Fibroblast of pulmonary artery (primary cell): ENCODE measurements around the gene BBS7.

ENCODE experiments used
- DNase-seq: peaks from one replicate; pipeline ENCODE4 v3.0.0-alpha.2; 2010; ENCODE audit warnings: low read depth
- H3K4me3 ChIP-seq: replicated peaks from 2 replicates; pipeline ENCODE4 v1.5.1; 2011; ENCODE audit warnings: low read depth, mild to moderate bottlenecking, control low read depth, low read length, moderate library complexity
- TF ChIP-seq, protein P1 (sequence below): IDR thresholded peaks from 2 replicates; pipeline ENCODE4 v1.5.1; 2011; ENCODE audit warnings: mild to moderate bottlenecking, control low read depth, low read length, inconsistent platforms; ENCODE audit errors: missing control alignments

Gene BBS7

GRCh38 chr4:121789455-121789854 is 80.8 kb downstream of the BBS7 start:
- no peak for DNase-seq
- no peak overlapping the region for H3K4me3 ChIP-seq

DNA sequence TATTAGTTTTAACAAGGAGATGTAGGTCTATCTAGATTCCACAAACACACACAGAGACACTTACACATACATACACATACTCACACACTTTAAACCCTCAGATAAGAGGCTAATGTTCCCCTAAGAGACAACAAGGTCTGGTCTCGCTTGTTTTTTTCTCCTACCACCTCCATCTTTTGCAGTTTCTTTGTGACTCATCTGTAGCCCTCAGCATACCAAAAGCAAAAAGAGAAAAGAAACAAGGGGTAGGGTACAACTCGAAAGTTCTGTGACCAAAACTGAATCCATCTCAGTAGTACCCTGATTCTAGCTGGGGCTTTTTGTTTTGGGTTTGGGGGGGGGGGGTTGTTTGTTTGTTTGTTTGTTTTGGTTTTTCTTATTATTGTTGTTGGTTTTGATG is 81.4 kb downstream of the BBS7 start:
- no peak for DNase-seq
- H3K4me3 ChIP-seq, result no peak overlapping the region
- TF ChIP-seq, protein P1, sequence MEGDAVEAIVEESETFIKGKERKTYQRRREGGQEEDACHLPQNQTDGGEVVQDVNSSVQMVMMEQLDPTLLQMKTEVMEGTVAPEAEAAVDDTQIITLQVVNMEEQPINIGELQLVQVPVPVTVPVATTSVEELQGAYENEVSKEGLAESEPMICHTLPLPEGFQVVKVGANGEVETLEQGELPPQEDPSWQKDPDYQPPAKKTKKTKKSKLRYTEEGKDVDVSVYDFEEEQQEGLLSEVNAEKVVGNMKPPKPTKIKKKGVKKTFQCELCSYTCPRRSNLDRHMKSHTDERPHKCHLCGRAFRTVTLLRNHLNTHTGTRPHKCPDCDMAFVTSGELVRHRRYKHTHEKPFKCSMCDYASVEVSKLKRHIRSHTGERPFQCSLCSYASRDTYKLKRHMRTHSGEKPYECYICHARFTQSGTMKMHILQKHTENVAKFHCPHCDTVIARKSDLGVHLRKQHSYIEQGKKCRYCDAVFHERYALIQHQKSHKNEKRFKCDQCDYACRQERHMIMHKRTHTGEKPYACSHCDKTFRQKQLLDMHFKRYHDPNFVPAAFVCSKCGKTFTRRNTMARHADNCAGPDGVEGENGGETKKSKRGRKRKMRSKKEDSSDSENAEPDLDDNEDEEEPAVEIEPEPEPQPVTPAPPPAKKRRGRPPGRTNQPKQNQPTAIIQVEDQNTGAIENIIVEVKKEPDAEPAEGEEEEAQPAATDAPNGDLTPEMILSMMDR, result no peak

More at GRCh38 chr4:121789455-121789854, 80.8 kb downstream of the BBS7 start:
- TF ChIP-seq, protein P1, result no peak

DNA sequence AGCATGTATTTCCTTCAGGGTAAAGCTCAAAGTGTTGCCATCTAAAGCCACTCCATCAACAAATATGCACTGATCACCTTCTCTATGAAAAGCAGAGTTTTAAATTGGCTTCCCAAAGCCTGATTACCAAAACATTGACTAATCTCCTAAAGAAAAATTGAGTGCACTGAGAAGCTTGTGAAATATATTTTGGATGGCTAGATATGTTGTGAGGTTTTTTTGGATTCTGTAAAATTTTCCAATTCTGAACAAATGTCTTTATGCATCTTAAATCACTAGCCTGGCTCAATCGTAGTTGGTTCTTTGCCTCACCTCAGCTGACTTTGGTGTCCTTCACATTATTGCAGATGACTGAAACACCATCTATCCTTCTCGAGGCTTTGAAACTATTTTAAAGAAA is 84.1 kb downstream of the BBS7 start:
- no peak overlapping the region for H3K4me3 ChIP-seq
- TF ChIP-seq, protein P1, result no peak
- no peak for DNase-seq

DNA sequence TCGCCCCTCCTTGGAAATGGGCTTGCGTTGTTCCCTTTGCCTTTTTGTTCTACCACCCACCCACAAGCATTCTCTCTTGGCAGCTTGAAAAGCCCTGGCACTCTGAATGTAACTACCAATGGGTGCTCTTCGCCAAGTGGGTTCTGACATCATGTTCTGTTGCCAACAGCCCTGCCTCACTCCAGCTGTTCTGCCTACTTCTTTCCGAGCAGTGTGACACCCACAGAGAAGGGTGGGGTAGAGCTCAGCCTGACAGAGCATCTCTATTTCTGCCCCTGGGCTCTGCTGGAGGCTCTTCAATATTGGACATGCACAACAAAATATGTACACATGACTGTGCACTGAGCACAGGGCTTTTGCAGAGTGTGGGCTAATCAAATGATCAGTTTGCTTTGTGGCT is 84.8 kb downstream of the BBS7 start:
- DNase-seq, result peak; percentile 67
- no peak overlapping the region for H3K4me3 ChIP-seq

DNA sequence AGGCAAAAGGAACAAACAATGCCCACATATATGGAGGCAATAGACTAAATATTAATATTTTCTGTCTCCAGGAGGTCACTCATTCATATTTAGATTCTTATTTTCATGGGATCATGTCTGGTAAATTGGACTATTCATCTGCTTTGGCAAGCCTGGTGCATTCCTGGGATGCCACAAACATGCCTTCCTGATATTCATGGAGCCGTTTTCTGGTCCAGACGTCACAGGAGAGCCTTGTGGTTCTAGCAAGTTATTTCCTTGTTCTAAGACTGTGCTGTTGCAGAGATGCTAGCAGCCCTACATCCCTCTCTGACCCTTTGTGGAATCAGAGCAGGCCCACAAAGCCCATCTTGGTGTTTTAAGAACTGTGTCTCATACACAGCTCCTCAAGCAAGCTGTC is 85.3 kb downstream of the BBS7 start:
- TF ChIP-seq, protein P1, result no peak
- H3K4me3 ChIP-seq, result no peak overlapping the region
- DNase-seq, result peak; percentile 98

More for the DNA sequence above, 84.8 kb downstream of the BBS7 start:
- TF ChIP-seq, protein P1, result no peak

DNA sequence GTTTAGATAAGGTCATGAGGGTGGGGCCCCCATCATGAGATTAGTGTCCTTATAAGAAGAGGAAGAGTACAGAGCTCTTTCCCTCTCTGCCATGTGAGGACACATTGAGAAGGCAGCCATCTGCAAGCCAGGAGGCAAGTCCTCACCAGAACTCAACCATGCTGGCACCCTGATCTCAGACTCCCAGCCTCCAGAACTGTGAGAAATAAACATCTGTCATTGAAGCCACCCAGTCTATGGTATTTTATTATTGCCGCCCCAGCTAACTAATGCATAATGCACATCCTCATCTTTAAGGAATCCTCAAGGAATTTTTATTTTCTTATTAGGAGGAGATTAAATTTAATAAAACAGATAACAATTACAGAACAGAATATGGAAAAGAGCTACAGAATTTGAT is 85.9 kb downstream of the BBS7 start:
- DNase-seq, result no peak
- H3K4me3 ChIP-seq, result no peak overlapping the region
- TF ChIP-seq, protein P1, result no peak

DNA sequence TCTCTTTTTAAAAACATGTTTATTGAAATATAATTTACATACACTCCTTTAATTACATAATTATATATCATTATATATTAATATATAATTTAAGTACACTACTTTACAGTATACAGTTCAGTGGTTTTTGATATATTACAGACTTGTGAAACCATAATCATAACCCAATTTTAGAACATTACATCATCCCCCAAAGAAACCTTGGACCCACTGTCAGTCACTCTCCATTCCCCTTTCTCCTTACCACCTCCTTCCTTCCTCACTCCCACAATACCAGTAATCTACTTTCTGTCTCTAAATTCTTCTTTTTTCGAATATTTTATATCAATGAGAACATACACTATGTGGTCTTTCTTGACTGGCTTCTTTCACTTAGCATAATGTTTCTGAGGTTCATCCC is 87.1 kb downstream of the BBS7 start:
- TF ChIP-seq, protein P1, result no peak

More for the DNA sequence above, 87.1 kb downstream of the BBS7 start:
- DNase-seq, result no peak
- no peak overlapping the region for H3K4me3 ChIP-seq
